ENCODE results near the gene UBA7. TPM values are rescaled to one million over a fixed set of nuclear protein-coding genes. Genes with fewer than 3 reads are reported as not detected.

Gene UBA7
- total and polyA plus RNA-seq, 2 of the 13 experiments (the other 11 are each of a cell fraction or from before 2014, with no cell fraction given), result 9.5 to 16.5 TPM

GRCh38 chr3:49813497-49814174, at the start of gene UBA7 (continued):
- TF ChIP-seq ZNF687 (CRISPR knock-in tag; IDR thresholded peaks at IDR 0.05), result peak; percentile 83
- TF ChIP-seq ZNF12 (CRISPR knock-in tag; IDR thresholded peaks at IDR 0.05), result no peak
- no peak for TF ChIP-seq E2F1 (CRISPR knock-in tag; IDR thresholded peaks at IDR 0.05)
- TF ChIP-seq ZSCAN12 (CRISPR knock-in tag; IDR thresholded peaks at IDR 0.05), result no peak
- no peak for TF ChIP-seq NR1H2 (CRISPR knock-in tag; IDR thresholded peaks at IDR 0.05; ENCODE audit: borderline replicate concordance, low read depth)
- TF ChIP-seq NR2F6 (IDR thresholded peaks at IDR 0.05), result no peak
- TF ChIP-seq NR2F6 (CRISPR knock-in tag; IDR thresholded peaks at IDR 0.05), result no peak
- TF ChIP-seq ZNF230 (CRISPR knock-in tag; IDR thresholded peaks at IDR 0.05), result no peak
- TF ChIP-seq MTF2 (CRISPR knock-in tag; IDR thresholded peaks at IDR 0.05; ENCODE audit: borderline replicate concordance), result no peak
- peak; percentile 70; the same call in 1 of the 2 replicates for TF ChIP-seq ZNF292 (CRISPR knock-in tag; IDR thresholded peaks at IDR 0.05; ENCODE audit: borderline replicate concordance, low read depth)
- TF ChIP-seq GPBP1L1 (CRISPR knock-in tag; IDR thresholded peaks at IDR 0.05), result no peak
- TF ChIP-seq KLF6 (CRISPR knock-in tag; IDR thresholded peaks at IDR 0.05), result no peak
- TF ChIP-seq ZNF609 (CRISPR knock-in tag; IDR thresholded peaks at IDR 0.05; ENCODE audit: borderline replicate concordance), result no peak
- TF ChIP-seq ZFX (CRISPR knock-in tag; IDR thresholded peaks at IDR 0.05; ENCODE audit: low read depth), result peak; percentile 66
- no peak for TF ChIP-seq ZNF550 (CRISPR knock-in tag; IDR thresholded peaks at IDR 0.05; ENCODE audit: borderline replicate concordance)
- TF ChIP-seq AHR (CRISPR knock-in tag; IDR thresholded peaks at IDR 0.05), result no peak
- TF ChIP-seq, protein P1, sequence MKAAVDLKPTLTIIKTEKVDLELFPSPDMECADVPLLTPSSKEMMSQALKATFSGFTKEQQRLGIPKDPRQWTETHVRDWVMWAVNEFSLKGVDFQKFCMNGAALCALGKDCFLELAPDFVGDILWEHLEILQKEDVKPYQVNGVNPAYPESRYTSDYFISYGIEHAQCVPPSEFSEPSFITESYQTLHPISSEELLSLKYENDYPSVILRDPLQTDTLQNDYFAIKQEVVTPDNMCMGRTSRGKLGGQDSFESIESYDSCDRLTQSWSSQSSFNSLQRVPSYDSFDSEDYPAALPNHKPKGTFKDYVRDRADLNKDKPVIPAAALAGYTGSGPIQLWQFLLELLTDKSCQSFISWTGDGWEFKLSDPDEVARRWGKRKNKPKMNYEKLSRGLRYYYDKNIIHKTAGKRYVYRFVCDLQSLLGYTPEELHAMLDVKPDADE (CRISPR knock-in tag; IDR thresholded peaks at IDR 0.05), result no peak

Measured in HepG2 (cell line).